Epithelial cell of prostate (primary cell): ENCODE measurements around the gene ARSH.
"Not testable (repeated sequence)": the region's sequence is repeated elsewhere in the genome, so short reads cannot be mapped to it uniquely, and the experiment has no call there.

Experiments
- DNase-seq: peaks from one replicate; pipeline ENCODE4 v3.0.0-alpha.2; 2011; ENCODE audit warnings: low read depth, low spot score
- H3K27ac ChIP-seq: fragments of 450-650 bp; 2 replicates; pipeline ENCODE4 v1.5.1; 2017; ENCODE audit warnings: mild to moderate bottlenecking

The ARSH gene, protein sequence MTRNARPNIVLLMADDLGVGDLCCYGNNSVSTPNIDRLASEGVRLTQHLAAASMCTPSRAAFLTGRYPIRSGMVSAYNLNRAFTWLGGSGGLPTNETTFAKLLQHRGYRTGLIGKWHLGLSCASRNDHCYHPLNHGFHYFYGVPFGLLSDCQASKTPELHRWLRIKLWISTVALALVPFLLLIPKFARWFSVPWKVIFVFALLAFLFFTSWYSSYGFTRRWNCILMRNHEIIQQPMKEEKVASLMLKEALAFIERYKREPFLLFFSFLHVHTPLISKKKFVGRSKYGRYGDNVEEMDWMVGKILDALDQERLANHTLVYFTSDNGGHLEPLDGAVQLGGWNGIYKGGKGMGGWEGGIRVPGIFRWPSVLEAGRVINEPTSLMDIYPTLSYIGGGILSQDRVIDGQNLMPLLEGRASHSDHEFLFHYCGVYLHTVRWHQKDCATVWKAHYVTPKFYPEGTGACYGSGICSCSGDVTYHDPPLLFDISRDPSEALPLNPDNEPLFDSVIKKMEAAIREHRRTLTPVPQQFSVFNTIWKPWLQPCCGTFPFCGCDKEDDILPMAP

GRCh38 chrX:3006495-3006894 is at the start of gene ARSH:
Gene ARSH (plus strand): TSS chrX:3006546. CDS start chrX:3006613, 67 bp downstream.
- H3K27ac ChIP-seq, result no peak within 1 kb of the TSS
- DNase-seq, result no peak

GRCh38 chrX:2958199-2958598 is 48.1 kb upstream of the ARSH start:
- no peak overlapping the region for H3K27ac ChIP-seq
- no peak for DNase-seq

DNA sequence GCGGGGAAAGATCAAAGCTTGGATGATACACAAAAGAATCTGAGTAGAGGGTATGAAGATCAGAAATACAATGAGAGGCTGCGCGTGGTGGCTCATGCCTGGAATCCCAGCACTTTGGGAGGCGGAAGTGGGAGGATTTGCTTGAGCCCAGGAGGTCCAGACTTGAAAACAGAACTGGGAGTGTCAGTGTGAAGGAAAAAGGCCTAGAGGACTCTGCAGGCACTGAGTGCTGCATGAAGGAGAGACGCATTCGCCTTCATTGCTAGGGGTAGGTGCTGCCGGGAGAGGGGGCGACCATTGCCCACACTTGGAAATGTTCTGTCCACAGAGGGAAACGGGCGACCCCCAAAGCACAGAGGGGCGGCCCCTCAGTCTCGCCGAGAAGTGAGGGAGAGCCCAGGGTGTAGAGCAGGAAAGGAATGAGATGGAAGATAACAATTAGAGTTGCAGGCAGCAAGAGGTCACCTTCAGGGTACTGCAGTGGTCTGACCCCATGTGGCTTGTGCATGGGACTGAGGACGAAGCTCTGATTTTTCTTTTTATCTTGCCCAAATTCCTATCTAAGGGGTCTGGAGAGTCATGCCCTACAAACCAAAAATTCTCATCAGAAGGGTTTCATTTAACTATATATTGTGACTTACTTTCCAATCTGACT is 45.4 kb upstream of the ARSH start:
- DNase-seq, result no peak
- no peak overlapping the region for H3K27ac ChIP-seq

DNA sequence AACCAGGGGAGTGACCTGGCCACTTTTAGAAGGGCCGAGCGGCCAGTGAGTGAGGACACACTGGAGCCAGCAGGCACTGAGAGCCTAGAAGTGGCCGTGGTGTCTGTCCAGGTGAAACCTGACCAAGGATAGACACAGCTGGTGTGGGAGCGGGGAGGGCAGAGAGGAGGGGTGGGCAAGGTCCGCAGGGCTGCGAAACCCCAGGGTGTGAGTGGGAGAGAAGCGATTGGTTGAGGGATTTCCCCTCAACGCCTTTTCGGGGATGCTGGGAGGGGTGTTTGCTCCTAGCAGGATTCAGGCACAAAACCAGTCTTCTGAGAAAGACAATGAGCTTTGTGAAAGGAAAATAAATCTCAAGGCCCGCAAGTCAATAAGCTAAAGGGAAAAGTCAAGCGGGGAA is 44.0 kb upstream of the ARSH start:
- DNase-seq, result no peak
- no peak overlapping the region for H3K27ac ChIP-seq

- H3K27ac ChIP-seq, DNase-seq: not testable (repeated sequence)
Measured at GRCh38 chrX:2963449-2963848, 42.9 kb upstream of the ARSH start.

DNA sequence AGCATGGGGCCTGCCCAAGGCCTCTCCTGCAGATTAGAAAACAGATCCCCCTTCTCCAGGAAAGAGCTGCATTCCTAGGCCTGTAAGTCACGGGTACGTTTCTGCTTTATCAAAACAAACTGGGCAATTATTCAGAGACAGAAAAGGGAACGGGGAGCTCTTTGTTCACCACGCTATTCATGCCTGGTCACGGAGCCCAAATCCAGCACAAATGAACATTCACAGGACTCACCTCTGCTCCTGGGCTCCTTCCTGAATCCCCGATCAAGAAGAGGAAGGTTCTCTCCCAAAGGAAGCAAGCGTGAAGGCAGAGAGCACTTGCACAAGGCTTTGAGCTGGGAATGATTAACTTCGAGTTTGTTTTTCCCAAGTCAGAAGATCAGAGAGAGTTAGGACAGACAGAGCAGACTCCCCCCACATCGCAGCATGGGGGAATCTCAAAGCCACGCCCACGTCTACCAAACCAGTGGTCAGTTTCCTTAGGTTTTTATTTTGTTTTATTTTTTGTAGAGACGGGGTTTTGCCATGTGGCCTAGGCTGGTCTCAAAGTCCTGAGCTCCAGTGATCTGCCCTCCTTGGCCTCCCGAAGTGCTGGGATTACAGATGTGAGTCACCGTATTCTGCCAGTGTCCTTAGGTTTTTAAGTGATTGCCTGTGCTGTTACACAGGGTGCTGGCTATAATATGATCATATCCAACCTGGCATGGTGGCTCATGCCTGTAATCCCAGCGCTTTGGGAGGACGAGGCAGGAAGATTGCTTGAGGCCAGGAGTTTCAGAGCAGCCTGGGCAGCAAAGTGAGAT is 42.2 kb upstream of the ARSH start:
- not testable (repeated sequence) for DNase-seq, H3K27ac ChIP-seq

DNA sequence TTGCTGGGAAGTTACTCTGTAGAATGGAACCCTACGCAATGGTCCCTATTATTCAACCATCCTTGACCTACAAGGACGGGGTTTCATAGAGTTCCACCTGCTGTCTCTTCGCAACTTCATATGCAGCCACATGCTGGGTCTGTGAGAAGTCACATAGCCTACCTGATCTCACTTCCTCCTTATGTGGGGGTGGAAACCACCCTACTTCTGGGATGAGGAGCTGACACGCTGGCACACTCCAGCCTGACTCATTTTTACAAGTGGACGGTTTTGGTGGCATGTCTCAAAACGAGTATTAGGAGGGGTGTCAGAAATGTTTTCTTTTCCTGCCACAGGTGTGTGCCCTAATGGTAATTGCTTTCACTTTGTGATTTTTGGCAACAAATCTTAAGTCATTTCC is 40.4 kb upstream of the ARSH start:
- DNase-seq, result no peak
- H3K27ac ChIP-seq, result no peak overlapping the region

DNA sequence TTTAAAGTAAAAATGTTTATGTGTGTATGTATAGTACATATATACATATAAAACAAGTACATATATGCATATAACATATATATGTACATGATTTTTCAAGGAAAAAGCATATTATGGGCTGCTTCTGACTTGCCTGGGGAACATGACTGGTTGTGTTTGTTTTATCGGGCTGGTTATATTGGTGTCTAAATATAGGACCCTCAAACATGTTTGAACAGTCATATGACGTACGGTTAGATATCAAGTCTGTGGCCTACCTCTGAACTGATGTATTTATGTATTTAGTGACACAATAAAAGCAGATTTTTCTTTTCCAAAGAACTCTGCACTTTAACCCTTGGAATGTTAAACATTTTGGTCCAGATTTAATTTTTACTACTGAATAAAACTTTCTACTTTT is 39.3 kb upstream of the ARSH start:
- no peak overlapping the region for H3K27ac ChIP-seq
- DNase-seq, result no peak

- DNase-seq, result no peak
- H3K27ac ChIP-seq, result no peak overlapping the region
Measured at GRCh38 chrX:2967584-2967983, 38.8 kb upstream of the ARSH start.

DNA sequence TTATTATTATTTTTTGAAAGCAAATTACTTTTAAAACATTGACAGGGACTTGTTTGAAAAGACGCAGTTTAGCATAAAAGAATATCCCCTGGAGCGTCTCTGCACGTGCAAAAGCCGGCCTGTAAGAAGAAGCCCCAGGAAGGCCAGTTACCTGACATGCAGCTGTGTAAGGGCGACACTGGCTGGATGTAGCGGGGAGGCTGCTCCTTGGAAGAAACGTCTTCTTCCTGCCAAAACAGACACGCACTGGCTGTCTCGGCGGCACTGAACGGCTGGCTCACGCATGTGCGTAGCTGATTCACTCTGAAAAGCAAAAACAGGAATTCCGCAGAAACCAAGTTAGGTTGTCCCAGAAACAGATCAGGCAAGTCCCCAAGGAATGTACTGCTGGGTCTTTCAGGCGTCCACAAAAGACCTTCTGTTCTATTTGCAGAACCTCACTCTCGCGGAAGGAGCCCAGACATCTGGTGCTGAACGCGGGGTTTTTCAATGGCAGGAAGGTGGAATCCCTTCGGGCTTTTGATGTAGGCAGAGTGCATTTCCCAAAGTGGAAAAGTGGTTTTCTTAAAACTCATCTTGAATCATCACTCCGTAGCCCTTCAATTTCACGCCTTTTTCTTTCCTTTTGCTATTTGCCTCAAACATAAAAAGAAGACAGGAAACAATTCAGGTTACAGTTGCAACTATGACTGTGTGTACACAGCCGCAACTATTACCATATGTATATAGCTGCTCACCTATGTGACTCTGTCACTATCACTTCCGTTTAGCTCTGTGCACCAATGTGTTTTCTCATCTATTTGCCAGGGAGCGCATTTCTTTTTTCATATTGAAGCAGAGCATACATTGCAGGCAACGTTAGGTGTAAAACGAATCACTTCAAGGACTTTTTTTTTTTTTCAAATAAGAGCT is 38.1 kb upstream of the ARSH start:
- DNase-seq, result no peak
- no peak overlapping the region for H3K27ac ChIP-seq

- DNase-seq, result no peak
- H3K27ac ChIP-seq, result no peak overlapping the region
Measured at GRCh38 chrX:2969021-2969420, 37.3 kb upstream of the ARSH start.

GRCh38 chrX:2972391-2972790 is 34.0 kb upstream of the ARSH start:
- no peak overlapping the region for H3K27ac ChIP-seq
- no peak for DNase-seq

DNA sequence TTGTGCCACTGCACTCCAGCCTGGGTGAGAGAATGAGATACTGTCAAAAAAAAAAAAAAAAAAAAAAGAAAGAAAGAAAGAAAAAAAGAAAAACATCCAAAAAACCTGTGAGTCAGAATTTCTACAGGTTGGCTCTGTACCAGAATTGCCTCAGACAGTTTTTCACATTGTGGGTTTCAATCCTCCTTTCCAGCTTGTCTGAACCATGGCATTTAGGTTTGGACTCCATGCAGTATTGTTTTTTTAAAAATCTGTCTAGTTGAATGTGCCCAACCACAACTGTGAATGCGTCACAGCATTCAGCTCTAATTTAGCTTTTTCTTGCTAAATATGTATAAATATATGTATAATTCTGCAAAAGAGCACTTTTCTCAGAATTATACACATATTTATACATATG is 31.4 kb upstream of the ARSH start:
- no peak overlapping the region for H3K27ac ChIP-seq
- no peak for DNase-seq

DNA sequence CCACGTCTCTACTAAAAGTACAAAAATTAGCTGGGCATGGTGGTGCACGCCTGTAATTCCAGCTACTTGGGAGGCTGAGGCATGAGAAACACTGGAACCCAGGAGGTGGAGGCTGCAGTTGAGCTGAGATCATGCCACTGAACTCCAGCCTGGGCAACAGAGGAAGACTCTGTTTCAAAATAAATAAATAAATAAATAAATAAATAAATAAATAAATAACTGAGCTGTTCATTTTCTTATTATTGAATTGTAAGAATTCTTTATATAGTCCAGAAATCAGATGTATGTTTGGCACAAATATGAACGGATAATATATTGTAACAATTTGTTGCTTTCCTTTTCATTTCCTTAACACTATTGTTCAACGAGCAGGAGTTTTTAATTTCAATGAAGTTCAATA is 27.7 kb upstream of the ARSH start:
- not testable (repeated sequence) for DNase-seq, H3K27ac ChIP-seq

GRCh38 chrX:2984342-2984741 is 22.0 kb upstream of the ARSH start:
- H3K27ac ChIP-seq, result no peak overlapping the region
- no peak for DNase-seq

DNA sequence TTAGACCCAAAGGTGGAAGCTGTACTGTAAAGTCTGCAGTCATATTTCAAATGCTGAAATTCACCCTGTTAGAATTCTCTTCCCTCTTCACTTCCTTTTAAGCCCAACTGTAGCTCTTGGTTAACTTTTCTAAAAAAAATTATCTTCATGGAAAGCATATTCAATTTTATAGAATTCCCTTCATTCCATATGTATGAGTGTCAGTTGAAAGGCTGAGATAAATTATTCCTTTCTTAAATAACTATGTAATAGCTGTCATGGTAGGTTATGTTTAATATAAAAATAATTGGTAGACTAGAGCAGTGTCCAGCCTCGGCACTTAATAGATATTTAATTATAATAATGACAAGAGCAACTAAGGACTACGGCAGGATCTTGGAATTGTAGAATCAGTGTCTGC is 16.8 kb upstream of the ARSH start:
- no peak overlapping the region for H3K27ac ChIP-seq
- DNase-seq, result no peak

DNA sequence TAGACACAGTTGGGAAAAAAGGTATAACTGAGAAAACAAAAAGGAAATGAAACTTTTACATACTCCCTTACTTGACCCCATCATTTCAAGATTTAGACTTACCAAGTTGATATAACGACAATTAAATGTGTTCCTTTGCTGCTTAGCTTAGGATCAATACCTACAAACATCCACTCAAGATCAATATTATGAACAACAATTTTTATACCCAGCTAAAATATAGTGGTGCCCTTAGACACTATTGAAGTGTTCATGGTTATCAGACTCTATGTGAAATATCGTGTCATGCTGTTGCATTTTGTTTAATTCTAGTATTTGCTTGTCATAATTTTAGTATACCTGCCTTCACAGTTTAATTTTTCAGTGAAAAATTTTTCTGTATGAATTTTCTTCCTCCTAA is 4.2 kb downstream of the ARSH start:
- no peak for DNase-seq
- H3K27ac ChIP-seq, result no peak overlapping the region

DNA sequence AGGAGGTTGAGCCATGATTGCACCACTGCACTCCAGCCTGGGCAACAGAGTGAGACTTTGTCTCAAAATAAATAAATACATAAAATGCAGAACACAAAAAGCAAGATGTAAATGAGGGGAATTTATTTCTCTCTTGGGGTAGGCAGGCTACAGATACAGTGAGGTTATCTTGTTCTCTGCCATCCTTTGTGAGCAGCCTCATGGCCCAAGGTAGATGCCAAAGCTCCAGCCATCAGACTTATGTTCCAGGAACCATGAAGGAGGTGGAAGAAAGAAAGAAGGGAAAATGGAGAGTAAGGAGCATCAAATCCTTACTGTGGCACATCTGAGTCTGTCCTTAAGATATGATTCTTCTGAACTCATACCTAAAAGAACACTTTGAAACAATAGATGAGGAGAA is 11.1 kb downstream of the ARSH start:
- no peak overlapping the region for H3K27ac ChIP-seq
- no peak for DNase-seq

GRCh38 chrX:3024176-3024575 is 17.8 kb downstream of the ARSH start:
- no peak for DNase-seq
- no peak overlapping the region for H3K27ac ChIP-seq
